Erythroblast (primary cell): ENCODE results near the gene SERGEF.

Source experiments
- GATA1 ChIP-seq: IDR thresholded peaks from 2 replicates; pipeline ENCODE4 v1.6.1; 2011; ENCODE audit warnings: low read depth, mild to moderate bottlenecking, control low read depth, low read length, moderate library complexity
- POLR2A ChIP-seq: IDR thresholded peaks from 2 replicates; pipeline ENCODE4 v1.6.1; 2011; ENCODE audit warnings: mild to moderate bottlenecking, low read length

DNA sequence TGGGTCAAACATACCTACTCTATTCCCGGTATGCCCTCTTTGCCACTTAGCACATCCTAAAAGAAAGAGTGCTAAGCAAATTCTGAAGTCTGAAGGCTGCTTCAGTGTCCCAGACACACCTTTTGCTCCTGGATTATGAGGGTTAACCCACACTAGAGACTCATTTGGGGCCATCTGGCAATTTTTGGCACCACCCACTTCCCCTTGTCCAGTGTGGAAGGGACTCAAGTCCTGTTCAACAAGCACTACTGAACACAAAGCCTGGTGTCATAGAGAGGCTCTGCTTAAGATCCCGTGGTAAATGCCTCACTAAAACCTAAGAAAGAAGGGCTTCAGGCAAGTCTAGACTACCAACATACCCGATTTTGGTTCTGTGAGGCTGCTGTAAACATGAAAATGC is 85.8 kb downstream of the SERGEF start:
- no peak for TF ChIP-seq POLR2A
- no peak for TF ChIP-seq GATA1
